ENCODE data around the gene CTNNA3. TPM values are rescaled to one million over a fixed set of nuclear protein-coding genes. Genes with fewer than 3 reads are reported as not detected.

The CTNNA3 gene
- total RNA-seq, 2 donors from 2014 or later: 3.2 to 7.2 TPM

- Mint-ChIP-seq H3K9me3 (no peaks in the 10 kb centered on the region), H3K4me1 (peaks cover 18% of the 10 kb centered on the region), H3K4me3 (no peak overlapping the region), H3K36me3 (ENCODE audit: low read depth) (no peaks in the 10 kb centered on the region), H3K27ac (no peak overlapping the region), H3K27me3 (ENCODE audit: insufficient read depth) (peaks cover 14% of the 10 kb centered on the region)
- no peaks in the 10 kb centered on the region for H3K36me3 ChIP-seq (ENCODE audit: control insufficient read depth, insufficient read depth, low read length)
- H3K9ac ChIP-seq (ENCODE audit: extremely low read depth, low read length, poor library complexity, severe bottlenecking): no peak overlapping the region
- no peak overlapping the region for H3K27ac ChIP-seq (ENCODE audit: low read depth, low read length)
- H3K9me3 ChIP-seq (ENCODE audit: control insufficient read depth, low read length): no peaks in the 10 kb centered on the region
- 55 to 80% methylated on average over 1 to 2 of the region's 2 CpGs for WGBS, 2 experiments (ENCODE audit: insufficient coverage in 1 of 2, insufficient read length in 1 of 2)
- H3K4me1 ChIP-seq (ENCODE audit: control insufficient read depth, insufficient read depth, low read length): peaks cover 5% of the 10 kb centered on the region
- TF ChIP-seq, protein P1, sequence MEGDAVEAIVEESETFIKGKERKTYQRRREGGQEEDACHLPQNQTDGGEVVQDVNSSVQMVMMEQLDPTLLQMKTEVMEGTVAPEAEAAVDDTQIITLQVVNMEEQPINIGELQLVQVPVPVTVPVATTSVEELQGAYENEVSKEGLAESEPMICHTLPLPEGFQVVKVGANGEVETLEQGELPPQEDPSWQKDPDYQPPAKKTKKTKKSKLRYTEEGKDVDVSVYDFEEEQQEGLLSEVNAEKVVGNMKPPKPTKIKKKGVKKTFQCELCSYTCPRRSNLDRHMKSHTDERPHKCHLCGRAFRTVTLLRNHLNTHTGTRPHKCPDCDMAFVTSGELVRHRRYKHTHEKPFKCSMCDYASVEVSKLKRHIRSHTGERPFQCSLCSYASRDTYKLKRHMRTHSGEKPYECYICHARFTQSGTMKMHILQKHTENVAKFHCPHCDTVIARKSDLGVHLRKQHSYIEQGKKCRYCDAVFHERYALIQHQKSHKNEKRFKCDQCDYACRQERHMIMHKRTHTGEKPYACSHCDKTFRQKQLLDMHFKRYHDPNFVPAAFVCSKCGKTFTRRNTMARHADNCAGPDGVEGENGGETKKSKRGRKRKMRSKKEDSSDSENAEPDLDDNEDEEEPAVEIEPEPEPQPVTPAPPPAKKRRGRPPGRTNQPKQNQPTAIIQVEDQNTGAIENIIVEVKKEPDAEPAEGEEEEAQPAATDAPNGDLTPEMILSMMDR (conservative IDR thresholded peaks at IDR 0.05): no peak
- H3K27me3 ChIP-seq (ENCODE audit: control insufficient read depth, insufficient read depth, low read length, poor library complexity, severe bottlenecking): peaks cover 58% of the 10 kb centered on the region
- DNase-seq: no peak
- no peak overlapping the region for H3K4me3 ChIP-seq (ENCODE audit: low read length)
Observed at GRCh38 chr10:66877361-66877760, 818.6 kb downstream of the CTNNA3 start.

GRCh38 chr10:66869635-66870034 is 826.4 kb downstream of the CTNNA3 start:
- Mint-ChIP-seq H3K27ac (no peak overlapping the region), H3K27me3 (ENCODE audit: insufficient read depth) (no peaks in the 10 kb centered on the region), H3K9me3 (no peaks in the 10 kb centered on the region), H3K4me1 (no peaks in the 10 kb centered on the region), H3K36me3 (ENCODE audit: low read depth) (no peaks in the 10 kb centered on the region), H3K4me3 (no peak overlapping the region)
- no peak overlapping the region for H3K4me3 ChIP-seq (ENCODE audit: low read length)
- DNase-seq: no peak
- H3K9me3 ChIP-seq (ENCODE audit: control insufficient read depth, low read length): no peaks in the 10 kb centered on the region
- peaks cover 10% of the 10 kb centered on the region for H3K27me3 ChIP-seq (ENCODE audit: control insufficient read depth, insufficient read depth, low read length, poor library complexity, severe bottlenecking)
- H3K9ac ChIP-seq (ENCODE audit: extremely low read depth, low read length, poor library complexity, severe bottlenecking): no peak overlapping the region
- no peaks in the 10 kb centered on the region for H3K36me3 ChIP-seq (ENCODE audit: control insufficient read depth, insufficient read depth, low read length)
- TF ChIP-seq, protein P1 (conservative IDR thresholded peaks at IDR 0.05): no peak
- H3K4me1 ChIP-seq (ENCODE audit: control insufficient read depth, insufficient read depth, low read length): no peaks in the 10 kb centered on the region
- no peak overlapping the region for H3K27ac ChIP-seq (ENCODE audit: low read depth, low read length)

GRCh38 chr10:66862687-66863258 is 833.2 kb downstream of the CTNNA3 start:
- no peaks in the 10 kb centered on the region for H3K27me3 ChIP-seq (ENCODE audit: control insufficient read depth, insufficient read depth, low read length, poor library complexity, severe bottlenecking)
- no peak overlapping the region for H3K9ac ChIP-seq (ENCODE audit: extremely low read depth, low read length, poor library complexity, severe bottlenecking)
- 89 to 95% methylated on average over 2 to 3 of the region's 4 CpGs for WGBS, 2 experiments (ENCODE audit: insufficient coverage in 1 of 2, insufficient read length in 1 of 2)
- peaks cover 2% of the 10 kb centered on the region for H3K9me3 Mint-ChIP-seq
- no peak overlapping the region for H3K27ac ChIP-seq (ENCODE audit: low read depth, low read length)
- no peaks in the 10 kb centered on the region for H3K9me3 ChIP-seq (ENCODE audit: control insufficient read depth, low read length)
- TF ChIP-seq, protein P1 (conservative IDR thresholded peaks at IDR 0.05): no peak
- no peak overlapping the region for H3K4me3 Mint-ChIP-seq
- no peak overlapping the region for H3K4me3 ChIP-seq (ENCODE audit: low read length)
- H3K36me3 Mint-ChIP-seq (ENCODE audit: low read depth): no peaks in the 10 kb centered on the region
- peaks cover 4% of the 10 kb centered on the region for H3K4me1 Mint-ChIP-seq
- H3K4me1 ChIP-seq (ENCODE audit: control insufficient read depth, insufficient read depth, low read length): no peaks in the 10 kb centered on the region
- no peak for DNase-seq
- no peaks in the 10 kb centered on the region for H3K27me3 Mint-ChIP-seq (ENCODE audit: insufficient read depth)
- no peaks in the 10 kb centered on the region for H3K36me3 ChIP-seq (ENCODE audit: control insufficient read depth, insufficient read depth, low read length)
- no peak overlapping the region for H3K27ac Mint-ChIP-seq
